CD4-positive, alpha-beta T cell treated with Interferon gamma for 1 hour (primary cell): ENCODE results near the gene TMBIM1.
"Not testable (repeated sequence)": the region's sequence is repeated elsewhere in the genome, so short reads cannot be mapped to it uniquely, and the experiment has no call there.

Experiments
- DNase-seq: peaks from one replicate; pipeline ENCODE4 v3.0.0-alpha.2; 2020

The TMBIM1 gene

DNA sequence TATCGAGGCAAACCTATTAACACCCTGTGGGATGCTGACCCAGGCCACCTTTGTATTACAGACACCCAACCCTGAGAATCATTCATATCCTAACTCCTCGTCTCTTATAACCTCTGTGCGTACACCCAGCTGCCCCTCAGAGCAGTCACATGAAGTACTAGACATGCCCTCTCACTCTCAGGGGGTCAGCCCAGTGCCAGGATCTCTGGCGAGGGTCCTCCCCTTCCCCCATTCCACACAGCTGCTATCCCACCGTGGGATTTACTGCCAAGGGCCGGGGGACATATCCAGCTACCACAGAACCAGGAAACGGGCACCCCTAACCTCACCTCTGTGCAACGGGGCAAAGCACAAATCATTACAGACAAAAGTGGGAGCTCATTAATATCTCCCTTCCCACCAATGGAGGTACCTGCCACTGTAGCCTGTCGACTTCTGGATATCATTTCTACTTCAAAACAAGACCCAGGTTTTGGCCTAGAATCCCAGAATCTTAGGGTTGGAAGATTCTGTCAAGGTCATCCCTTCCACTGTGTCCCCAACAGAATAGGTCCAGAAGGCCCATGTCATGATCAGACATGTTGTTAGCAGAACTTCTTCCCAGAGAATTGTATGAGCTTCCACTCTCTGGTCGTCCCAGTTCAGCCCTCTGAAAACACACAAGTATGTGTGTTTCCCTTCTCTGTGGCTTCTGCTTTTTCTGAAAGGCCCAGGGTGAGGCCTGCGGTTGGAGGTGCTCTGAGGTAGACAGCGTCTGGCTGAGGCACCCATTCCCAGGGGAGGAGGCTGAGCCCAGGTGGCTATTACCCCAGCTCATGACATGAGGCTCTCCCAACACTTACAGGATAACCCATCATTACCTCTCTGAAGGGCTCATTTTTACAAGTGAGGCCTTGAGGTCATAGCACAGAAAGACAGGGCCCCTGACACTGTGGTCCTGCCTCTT, 1.7 kb downstream of the TMBIM1 start:
- DNase-seq = peak; percentile 86

DNA sequence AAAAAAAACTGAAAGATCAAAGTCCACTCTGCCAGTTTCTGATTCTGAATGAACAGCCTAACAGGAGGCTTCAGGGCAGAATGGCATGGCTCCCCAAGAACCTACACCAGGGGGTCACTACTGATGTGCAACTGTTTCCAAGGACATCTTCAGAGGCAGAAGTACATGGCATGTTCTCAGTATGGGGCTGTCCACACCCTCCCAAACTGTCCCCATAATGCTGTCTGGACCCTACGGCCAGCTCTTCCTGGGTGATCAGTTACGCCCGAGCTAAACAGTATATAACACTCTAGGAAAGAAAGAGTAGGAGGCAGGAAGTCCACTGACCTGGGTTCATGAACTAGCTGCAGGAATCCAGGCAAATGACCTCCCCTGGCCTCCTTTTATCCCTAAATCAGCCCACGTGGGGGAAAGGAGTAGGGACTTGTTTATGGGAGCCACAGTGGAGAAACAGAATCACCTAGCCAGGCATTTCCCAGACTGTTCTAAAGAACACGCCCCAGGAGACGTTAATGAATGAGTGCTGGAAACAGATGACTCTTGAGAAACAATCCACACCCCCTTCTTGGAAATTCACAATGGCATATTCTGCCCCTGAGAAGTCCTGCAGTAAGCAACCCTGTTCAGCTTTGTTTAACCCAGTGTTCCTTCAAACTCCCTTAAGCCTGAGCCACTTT, 2.5 kb downstream of the TMBIM1 start:
- DNase-seq = no peak

DNA sequence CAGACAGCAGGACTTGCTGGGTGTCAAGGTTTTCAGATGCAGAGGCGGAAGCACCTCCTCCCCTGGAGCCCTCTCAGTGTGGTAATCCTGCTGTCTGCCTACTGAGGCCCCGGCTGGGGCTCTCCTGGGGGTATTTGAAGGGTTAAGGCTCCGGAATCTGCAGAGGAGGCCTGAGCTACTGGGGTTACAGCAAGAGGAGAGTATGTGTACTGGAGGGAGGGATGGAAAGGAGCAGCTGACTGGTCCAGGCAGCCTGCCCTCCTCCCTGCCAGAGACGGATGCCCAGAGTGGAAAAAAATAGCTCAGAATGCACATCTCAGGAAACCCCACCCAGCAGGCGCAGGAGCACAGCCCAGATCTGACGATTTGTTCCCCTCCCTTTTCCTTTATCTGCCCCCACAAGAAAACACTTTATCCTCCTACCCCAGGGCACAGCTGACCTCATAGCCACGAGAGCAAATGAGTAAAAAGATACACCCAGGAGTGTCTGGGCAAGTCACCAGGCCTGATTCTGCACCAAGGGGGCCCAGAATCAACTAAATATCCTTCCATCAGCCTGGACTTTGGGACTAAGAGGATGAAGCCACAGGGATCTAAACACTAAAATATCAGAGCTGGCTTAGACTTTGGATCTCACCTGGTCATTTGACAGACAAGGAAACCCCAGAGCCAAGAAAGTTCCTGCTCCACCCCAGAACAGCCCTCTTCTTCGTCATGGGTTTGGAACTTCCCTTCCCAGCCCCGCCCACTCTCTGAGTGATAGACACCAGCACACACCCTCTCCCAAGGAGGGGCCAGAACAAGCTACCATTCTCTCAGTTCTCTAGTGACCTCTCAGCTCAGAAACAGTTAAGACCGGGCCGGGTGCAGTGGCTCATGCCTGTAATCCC, 5.5 kb downstream of the TMBIM1 start:
- peak; percentile 91 for DNase-seq

DNA sequence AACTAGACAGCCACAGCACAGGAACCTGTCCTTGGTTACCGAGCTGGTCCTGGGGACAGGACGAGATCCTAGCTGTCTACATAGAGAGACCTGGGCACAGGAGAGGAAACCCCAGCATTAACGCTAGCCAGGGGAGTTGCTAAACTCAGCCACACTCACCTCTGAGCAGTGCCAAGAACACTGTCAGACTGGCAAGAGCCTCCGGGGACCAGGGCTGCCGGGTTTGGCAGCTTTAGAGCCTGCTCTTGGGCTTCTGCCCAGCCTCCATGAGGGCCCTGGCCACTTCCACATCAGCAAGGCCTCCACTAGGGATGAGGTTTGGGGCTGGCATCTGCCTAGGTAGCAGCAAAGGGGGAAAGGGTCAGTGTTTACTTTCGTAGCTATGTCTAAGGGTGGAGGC, 6.7 kb downstream of the TMBIM1 start:
- DNase-seq = peak; percentile 27

DNA sequence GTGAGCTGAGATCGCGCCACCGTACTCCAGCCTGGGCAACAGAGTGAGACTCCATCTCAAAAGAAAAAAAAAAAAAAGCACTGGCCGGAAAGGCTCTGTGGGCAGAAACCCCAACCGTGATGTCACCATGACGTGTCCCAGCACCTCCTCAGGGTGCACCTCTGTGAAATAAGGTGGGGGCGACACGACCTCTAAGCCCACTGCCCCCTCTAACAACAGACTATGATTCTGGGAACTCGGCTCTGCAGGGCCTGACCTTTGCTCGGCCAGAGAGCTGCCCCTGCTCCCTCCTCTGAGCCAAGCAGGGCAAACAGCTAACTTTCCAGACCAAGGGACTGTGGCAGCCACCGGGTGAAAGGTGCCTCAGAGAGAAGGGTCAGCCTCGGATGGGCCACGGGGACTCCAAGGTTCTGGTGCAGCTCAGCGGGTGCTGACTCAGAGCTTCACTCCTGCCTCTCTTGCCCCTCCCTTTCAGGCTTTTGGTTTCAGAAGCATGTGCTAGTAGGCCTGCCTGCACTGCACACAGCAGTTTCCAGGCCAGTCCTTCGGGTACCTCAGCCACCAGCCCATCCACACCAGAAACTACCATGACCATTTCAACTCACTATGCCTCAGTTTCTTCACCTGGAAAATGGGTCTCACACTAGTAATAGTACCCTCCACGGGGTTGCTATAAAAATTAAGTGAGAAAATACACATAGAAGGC, 8.0 kb downstream of the TMBIM1 start:
- DNase-seq = peak; percentile 52

DNA sequence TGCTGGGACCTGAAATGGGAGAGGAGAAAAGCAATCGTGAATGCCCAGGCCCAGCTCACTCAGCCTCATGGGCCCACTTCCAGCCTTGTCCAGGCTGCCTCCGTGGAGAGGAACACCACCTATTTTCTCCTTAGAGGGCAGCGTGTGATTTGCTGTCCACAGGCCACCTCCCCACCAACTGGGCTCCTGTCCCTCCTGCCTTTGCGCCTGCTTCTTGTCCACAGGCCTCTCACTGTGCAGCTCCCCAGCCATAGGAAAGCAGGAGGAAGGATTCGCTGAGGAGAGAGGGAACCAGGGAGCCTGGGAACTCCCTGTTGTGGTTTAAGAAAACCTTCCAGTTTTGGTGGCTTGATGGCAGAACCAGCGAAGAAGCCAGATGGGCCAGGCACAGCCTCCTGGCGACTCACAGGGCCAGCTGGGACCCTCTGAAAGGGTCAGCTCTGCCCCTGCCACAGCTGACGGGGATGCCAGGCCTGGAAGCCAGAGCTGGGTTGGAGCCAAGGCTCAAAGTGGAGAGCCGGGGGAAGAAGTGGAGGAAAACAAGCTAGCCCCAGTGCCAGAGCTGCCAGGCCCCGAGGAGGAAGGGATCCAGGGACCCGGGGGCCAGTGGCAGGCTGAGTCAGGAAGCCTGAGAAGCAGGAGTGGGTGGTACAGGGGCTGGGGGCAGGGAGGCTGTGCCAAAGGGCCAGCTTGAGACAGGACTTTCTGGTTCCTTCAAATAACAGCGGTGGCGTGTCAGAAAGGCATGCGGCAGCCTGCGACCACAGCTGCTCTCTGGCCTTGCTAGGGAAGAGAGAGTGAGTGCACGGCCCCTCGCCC, 9.9 kb downstream of the TMBIM1 start:
- no peak for DNase-seq

DNA sequence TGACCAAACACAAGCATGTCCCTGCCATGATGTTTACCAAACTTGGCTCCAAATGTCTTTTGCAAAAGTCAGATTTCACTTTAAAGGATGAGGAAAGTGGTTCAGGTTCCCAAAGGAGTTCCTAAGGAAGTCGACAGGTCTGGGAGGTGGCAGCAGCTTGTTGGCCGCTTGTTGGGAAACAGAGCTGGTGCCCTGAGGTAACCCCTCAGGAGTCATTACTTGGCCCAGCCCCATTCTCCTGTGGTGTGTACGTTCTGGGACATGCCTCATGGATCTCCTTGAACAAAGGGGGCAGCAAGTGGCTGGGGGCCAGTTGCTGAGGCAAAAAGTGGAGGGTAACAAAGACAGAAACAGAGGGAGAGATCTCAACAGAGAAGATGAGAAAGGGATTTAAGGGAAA, 10.9 kb downstream of the TMBIM1 start:
- DNase-seq = no peak

DNA sequence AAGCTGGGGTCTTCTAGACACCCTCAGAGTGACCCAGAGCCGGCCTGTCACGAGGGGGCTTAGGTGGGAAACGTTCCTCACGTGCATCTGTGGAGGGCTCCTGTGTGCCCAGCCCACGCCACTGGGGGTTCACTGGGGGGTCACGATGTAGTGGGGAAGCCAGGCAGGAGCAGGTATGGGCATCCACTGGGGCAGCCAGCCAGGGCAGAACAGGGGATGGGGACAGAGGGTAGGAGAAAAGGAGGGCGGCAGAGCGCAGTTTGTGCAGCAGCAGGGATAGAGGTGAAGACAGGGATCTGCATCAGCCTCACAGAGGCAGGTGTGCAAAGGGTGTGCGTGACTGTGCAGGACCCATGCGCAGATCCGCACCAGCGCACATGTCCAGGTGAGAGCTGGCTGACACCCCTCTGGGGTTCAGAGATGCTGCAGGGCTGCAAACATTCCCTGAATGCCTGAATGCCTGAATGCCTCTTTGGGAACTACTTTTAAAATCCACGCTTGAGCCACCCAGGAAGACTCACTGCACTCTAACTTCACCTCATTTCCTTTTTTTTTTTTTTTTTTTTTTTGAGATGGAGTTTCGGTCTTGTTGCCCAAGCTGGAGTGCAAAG, 11.9 kb downstream of the TMBIM1 start:
- no peak for DNase-seq

DNA sequence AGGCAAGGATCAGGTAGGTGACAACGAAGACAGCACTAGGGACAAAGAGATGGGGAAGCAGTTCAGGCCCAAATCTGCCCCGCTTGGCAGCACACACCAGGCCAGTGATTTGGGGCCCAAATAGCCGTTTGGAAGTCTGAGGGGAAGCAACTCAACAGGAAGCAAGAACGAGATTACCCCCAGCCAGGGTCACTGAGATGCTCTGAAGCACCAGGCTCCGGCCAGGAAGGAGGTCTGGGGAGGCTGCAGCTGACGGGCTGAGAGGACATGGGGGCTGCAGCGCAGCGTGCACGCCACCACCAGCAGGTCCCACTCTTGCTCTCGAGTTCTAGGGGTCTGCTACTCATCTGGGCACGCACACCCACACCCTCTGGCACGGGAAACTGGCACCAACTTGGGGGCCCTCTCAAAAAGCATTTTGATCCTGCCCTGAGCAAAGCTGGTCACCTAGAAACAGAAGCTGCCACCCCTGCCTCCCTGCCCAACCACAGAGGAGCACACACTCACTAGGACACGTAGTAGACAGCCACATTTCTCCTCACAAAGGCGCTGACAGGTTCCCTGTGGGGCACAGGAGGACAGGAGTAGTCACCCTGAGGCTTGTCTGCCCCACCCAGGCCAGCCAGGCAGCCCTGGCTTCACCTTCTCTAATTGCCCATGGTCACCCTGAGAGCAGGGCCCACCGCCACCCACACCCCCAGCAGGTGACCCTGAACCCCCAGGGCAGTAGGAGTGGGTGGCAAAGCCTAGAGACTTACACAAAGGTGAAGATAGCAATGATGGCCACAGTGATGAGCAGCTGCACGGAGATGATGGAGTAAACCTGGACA, 13.6 kb downstream of the TMBIM1 start:
- no peak for DNase-seq

DNA sequence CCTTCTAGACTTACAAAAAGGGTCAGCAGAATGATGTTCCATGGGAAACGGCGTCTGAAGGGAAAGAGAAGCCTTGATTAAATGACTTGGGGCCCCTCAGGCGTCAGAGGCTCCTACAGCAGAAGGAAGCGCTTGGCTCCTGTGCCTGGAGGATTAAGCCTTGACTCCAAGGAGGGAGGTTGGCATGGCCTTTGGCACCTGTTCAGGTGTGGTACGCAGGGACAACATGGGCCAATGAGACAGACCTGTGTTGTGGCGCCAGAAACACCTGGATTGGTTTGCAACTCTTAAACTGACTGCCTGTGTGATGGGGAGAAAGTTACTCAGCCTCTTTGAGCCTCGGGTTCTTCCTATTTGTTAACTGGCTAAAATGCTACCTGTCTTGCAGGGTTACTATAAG, 14.4 kb downstream of the TMBIM1 start:
- DNase-seq = no peak

DNA sequence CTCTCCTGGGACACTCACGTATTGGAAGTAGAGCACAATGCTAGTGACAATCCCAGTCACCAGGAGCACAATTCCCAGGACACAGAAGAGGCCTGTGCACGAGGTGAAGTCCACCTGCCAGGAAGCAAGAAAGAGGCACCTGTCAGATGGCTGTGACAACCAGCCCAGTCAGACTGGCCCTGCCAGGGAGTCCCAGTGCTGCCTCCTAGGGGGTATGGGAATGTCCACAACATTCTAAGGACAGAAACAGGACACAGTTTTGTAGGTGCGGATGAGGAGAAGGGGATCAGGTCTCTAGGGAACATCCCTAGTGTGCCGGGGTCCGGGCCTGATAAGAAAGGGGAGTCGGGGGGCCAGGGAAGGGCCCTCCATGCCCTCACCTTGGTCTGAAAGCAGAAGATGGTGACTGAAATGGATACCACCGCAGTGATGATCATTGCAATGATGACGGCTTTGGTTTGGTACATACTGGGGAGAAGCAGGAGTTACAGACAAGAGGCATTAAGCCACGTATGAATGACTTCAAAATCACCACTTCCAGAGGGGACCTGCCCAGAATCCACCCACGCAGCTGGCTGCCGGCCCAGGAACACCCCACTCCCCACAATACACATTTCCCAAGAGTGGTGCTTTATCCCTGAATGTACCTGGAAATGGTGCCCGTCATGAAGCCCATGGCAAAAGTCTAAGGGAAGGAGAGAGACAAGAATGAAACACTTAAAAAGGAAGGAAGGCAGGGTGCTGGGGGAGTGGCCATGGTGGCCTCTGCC, 15.1 kb downstream of the TMBIM1 start:
- DNase-seq = no peak

DNA sequence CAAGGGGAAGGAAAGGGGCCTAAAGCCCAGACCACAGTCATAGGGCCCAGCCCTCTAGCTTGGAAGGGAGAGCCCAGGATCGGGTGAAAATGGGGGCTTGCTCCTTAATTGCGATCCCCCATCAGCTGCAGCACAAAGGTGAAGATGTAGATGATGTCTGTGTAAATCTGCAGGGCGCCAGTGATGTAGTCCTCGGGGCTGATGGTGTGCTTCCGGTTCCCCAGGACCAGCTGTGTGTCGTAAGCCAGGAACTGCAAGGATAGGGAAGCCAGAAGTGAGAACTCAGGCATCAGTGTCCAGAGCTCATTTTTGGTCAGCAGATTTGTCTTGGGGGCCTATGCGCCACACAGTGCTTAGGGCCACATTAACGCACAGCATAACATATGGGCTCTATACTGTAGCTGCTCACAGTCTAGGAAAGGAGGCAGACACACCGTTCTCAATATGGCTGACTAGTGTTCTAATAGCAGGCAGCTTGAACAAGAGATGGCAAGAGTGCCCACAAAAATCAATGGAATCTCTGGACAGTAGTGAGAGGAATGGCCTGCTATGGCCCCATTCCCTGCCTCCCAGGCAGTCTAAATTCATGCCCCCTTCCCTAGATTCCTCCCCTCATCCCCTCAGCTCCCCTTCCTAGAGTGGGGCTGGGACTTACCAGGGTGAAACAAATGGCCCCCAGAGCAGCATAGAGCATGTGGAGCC, 16.8 kb downstream of the TMBIM1 start:
- DNase-seq = no peak

DNA sequence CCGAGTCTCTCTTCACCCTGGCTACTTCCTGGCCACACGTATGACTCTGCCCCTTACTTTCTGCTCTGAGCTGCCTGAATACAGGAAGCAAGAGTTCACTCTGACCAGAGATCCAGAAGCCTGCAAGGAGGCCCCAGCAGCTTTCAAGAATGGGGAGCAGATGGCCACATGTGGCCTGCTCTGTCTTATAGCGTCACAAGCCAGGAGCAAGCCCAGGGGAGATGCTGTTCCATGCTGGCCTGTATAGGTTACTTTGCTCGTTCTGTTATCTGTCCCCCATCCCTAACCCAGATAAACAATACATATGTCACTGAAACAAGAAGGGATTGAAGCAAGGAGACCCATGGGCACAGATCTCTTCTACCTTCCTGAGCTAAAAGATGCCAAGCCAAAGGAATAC, 17.7 kb downstream of the TMBIM1 start:
- no peak for DNase-seq

DNA sequence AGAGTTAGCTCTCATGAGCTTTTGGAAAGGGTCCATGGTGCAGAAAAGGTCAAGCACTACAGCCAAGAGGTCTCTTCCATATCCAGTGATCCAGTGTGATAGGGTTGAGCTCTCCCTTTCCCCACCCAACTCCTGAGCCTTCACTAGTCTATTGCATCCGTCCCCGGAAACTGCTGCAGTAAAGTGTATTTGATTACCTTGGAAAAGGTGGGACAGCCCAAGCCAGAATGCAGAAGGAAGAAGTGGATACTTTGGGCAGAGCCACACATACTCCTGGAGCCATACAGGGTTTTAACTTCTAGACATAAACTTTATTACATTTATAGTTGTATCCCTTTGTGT, 18.4 kb downstream of the TMBIM1 start:
- no peak for DNase-seq

DNA sequence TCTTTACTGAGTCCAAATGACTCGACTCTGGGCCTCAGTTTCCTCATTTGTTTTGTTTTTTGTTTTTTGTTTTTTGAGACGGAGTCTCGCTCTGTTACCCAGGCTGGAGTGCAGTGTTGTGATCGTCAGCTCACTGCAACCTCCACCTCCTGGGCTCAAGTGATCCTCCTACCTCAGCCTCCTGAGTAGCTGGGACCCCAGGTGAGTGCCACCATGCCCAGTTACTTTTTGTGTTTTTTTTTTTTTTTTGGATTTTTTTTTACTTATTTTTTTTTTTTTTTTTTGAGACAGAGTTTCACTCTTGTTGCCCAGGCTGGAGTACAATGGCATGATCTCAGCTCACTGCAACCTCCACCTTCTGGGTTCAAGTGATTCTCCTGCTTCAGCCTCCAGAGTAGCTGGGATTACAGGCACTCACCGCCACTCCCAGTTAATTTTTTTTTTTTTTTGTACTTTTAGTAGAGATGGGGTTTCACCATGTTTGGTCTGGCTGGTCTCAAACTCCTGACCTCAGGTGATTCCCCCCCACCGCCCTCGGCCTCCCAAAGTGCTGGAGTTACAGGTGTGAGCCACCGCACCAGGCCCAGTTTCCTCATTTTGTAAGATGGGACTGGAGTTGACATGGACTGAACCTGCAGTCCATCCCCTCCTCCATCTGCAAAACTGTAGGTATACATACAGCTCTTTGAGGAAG, 18.9 kb downstream of the TMBIM1 start:
- DNase-seq = not testable (repeated sequence)

DNA sequence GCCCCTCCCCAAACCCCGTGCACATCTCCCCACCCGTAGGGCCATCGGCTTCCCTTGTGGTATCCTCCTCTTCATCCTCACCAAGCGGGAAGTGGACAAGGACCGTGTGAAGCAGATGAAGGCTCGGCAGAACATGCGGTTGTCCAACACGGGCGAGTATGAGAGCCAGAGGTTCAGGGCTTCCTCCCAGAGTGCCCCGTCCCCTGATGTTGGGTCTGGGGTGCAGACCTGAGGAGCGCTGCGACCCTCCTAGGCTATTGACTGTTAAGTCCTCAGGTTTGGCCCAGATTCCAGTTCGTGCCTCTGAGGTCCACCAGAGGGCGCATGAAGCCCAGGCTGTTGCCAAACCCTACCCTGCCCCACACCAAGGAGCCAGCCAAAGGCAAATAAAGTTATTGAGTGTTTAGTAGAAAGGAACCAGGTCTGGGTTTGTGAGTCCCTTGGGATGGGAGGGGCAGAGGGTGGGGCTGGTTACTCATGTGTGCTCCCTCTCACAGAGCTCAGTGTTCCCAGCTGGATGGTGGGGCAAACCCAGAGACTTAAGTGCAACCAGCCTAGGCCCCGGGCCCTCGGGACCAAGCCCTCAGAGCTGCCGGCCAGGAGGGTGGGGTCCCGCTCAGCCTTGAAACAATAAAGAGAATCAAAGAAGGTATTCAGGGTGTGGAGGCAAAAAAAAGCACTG, 19.6 kb downstream of the TMBIM1 start:
- peak; percentile 85 for DNase-seq

DNA sequence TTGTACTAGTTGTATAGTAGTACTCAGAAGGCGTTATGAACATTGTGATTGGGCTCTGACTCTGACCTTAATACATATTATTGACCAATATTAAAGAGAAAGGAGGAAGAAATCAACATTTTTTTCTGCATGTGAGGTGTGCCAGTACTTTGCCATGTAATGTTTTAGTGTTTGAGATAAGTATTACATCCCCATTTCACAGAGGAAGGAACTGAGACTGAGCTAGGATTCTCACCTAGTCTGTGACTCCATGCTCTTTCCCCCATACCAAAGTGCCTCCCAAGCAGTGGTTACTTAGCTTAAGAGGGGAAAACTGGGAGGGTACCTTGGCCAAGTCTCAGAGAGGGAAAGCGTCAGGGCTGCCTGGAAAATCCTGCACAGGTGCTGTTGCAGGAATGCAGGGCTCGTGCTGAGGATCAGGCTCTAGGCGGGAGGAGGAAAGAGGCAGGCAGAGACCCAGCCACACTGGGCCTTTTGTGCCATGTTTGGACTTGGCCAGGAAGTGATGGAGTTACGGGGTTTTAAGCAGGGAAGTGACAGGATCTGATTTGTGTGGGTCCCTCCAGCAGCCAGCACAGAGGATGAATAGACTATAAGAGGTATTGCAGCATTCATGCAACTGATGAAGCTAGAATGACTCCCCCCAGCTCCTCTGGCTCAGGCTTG, 20.3 kb downstream of the TMBIM1 start:
- DNase-seq = no peak
